ENCODE results near the gene KCNQ2.

DNA sequence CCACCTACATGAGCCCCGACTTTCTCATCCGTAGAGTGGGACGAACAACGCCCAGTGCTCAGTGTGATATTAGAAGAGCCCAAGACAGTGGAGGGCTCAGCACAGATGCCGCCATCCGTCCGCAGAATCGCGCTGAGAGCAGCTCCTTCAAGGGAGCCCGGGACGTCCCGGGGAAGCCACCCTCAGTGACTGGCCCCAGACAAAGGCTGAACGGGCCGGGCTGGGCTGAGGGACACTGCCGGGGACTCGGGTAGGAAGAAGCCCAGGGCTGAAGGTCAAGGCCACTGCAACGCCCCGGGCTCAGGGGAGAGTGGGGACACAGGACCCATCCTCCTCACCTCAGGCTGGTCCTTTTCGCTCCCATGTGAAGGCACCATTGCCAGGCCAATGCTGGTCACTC lies 98.5 kb downstream of the KCNQ2 start:
- TF ChIP-seq YY1 (IDR thresholded peaks at IDR 0.05; ENCODE audit: insufficient read depth, insufficient read length) (no peak), SUZ12 (IDR thresholded peaks at IDR 0.05; ENCODE audit: extremely low read depth, insufficient read depth, insufficient read length) (no peak)

Measured in NT2/D1 (cell line).